Ovary (tissue), 3 donors: ENCODE results near the gene ATP5MG.

Experiments used
- EP300 ChIP-seq: sonication (generic); formaldehyde crosslinking; IDR thresholded peaks from one replicate; pipeline ENCODE4 v1.6.1; 2017; ENCODE audit warnings: antibody characterized with exemption
- POLR2A ChIP-seq: fragments of 450-650 bp; IDR thresholded peaks from one replicate; pipeline ENCODE4 v1.6.1; 2017; ENCODE audit warnings: antibody characterized with exemption, mild to moderate bottlenecking, moderate library complexity
- TF ChIP-seq, protein P1 (sequence below), 3 donors: fragments of 450-650 bp in 2 of 3; fragments of 200-600 bp in 1 of 3; IDR thresholded peaks; one replicate each; pipeline versions ENCODE4 v1.5.1 to v1.8.0; 2016 to 2022; ENCODE audit warnings: antibody characterized with exemption in 3 of 3, mild to moderate bottlenecking in 1 of 3
- donor health status: DM: no; HTN: no; CAD: no.

DNA sequence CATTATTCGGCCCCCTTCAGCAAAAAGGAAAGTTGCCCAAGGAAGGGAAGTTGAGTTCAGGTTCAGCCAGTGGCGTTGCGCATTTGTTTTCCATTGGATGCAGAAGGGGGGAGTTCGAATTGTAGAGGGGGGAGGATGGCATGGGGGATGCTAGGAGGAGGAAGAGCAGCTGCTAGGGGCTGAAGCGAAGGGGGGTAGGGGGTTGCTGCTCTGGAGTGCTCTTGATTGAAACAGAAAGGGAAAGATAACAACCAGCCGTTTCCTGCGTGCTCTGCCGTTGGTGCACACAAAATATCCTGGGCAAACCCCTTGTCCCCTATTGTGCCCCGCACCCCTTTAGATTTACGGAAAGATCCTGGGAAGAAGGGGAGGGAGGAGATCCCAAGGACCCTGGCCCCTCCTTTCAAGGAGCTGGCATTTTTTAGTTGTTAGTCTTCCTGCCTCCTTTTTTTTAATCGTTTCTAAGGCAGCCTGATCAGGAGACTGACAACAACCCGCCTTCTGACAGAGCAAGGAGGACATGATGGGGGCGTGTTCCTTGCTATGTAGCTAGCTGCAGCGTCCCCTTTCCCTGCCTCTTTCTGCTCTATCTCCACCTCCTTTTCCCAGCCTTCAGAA is 37.0 kb downstream of the ATP5MG start:
- TF ChIP-seq, protein P1, sequence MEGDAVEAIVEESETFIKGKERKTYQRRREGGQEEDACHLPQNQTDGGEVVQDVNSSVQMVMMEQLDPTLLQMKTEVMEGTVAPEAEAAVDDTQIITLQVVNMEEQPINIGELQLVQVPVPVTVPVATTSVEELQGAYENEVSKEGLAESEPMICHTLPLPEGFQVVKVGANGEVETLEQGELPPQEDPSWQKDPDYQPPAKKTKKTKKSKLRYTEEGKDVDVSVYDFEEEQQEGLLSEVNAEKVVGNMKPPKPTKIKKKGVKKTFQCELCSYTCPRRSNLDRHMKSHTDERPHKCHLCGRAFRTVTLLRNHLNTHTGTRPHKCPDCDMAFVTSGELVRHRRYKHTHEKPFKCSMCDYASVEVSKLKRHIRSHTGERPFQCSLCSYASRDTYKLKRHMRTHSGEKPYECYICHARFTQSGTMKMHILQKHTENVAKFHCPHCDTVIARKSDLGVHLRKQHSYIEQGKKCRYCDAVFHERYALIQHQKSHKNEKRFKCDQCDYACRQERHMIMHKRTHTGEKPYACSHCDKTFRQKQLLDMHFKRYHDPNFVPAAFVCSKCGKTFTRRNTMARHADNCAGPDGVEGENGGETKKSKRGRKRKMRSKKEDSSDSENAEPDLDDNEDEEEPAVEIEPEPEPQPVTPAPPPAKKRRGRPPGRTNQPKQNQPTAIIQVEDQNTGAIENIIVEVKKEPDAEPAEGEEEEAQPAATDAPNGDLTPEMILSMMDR (IDR thresholded peaks at IDR 0.05): no peak
- TF ChIP-seq POLR2A (no peak), EP300 (no peak)
